Stimulated activated CD8-positive, alpha-beta memory T cell treated with anti-CD3 and anti-CD28 coated beads, Interleukin-2, amount 100 ng/mL, for 1 hour (primary cell): Measurements from ENCODE around the gene DVL1.
"Not testable (repeated sequence)": the region's sequence is repeated elsewhere in the genome, so short reads cannot be mapped to it uniquely, and the experiment has no call there.

Source experiments
- DNase-seq, 2 donors: peaks; one replicate each; pipeline ENCODE4 v3.0.0-alpha.2; 2020; ENCODE audit warnings: low read depth in 2 of 2

DVL1 gene

GRCh38 chr1:1349256-1350012, at the start of gene DVL1:
TSS of gene DVL1 (minus strand) at chr1:1349418. CDS start at chr1:1349065, 353 bp downstream.
- peak; percentile 23 to 53 for DNase-seq

GRCh38 chr1:1398677-1399186, 49.5 kb upstream of the DVL1 start:
- DNase-seq, result no peak

DNA sequence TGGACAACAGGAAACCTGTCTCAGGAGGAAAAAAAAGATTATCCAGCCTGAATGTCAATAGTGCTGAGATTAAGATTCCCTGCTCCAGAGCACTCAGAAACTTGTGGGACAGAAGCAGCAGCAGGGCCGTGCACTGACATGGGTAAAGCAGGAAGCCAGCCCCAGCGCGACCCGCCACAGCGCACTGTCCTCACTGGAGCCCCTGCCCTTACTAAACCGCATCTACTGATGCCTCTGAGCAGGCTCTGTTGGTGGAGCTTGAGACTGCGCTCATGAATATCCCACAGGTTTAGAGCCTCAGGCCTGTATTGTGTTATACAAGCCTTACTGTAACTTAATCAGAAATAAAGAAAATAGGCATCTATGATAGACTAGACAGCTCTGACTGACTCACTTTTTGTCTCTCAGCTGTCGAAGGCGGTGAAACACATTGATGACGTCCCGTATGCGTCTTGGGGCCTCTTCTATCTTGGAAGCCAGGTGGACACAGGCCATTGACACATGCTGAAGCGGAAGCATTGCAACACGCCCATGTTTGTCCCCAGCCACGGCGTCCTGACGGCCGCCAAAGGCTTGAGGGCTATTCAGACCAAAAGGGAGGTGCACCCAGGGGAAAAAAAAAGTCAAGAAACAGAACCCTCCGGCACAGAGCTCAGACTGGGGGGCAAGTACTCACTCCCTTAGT, 48.8 kb upstream of the DVL1 start:
- DNase-seq, result no peak

DNA sequence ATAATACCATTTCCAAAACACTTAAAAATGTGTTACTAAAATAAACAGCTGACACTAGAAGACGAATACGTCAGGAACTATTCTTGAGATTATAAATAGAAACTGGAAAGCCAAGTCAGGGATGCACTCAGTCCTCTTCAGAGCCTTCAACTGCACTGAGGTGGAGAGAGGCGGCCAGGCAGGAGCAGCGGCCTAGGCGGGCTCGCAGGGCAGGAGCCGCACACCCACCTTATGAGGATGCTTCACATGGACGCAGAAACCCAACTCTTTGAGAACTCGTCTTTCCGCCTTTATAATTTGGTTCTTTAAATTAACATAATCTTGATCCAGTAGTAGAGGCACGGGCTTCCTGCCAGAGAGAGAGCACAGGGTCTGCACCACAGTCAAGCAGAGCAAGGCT, 45.9 kb upstream of the DVL1 start:
- no peak for DNase-seq

DNA sequence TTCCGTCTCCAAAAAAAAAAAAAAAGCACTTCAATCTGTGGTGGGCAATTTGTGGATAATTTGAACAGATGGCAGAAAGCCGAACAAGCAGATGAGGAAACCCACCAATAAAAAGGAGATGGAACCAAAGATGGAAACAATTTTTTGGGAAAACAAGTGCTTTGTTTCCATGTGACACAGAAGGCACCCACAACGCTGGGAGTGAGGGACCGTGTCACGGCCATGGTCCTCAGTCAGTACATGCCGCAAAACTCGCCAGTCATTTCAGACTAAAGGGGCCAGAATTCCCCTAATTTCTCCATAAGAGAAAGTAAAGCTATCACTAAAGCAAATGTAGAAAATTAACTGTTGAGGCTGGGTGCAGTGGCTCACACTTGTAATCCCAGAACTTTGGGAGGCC, 44.9 kb upstream of the DVL1 start:
- no peak for DNase-seq

DNA sequence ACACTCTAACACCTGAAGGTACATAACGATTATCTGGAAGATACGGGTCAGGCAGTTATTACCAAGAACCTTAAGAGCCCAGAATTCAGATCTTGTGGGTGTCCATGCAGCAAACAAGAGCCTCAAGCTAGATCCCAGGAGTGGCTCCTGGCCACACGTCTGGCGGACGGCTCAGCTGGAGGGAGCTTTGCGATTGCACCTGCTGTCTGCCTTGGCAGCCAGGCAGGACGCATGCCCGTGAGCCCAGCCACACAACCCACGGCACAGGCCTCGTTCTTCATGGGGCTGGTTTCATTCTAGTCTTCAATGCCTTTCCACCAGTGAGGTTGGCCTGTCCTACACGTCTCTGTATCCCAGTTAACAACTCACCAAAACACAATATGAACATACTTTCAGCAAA, 44.2 kb upstream of the DVL1 start:
- DNase-seq, result no peak

DNA sequence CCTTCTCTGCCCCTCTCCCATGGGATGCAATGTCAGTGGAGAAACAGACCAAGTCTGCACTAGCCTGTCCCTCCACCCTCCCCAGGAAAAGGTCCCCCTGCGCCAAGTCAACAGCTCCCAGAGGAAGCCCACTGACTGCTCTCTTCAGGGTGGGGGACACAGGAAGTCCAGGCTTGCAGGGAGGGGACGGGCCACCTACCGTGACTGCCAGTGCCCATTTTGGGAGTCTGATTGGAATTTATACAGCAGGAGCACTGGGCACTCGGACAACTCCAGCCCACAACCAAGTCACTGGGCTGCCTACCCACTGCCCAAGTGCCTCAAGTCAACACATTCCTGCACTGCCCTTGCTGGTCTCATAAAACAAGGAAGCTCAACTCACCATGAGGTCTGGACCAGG, 43.8 kb upstream of the DVL1 start:
- DNase-seq, result no peak

- no peak for DNase-seq
These were observed 42.0 kb upstream of the DVL1 start for GRCh38 chr1:1391225-1391624.

GRCh38 chr1:1390675-1391074, 41.5 kb upstream of the DVL1 start:
- no peak for DNase-seq

- DNase-seq, result no peak
These were observed 38.9 kb upstream of the DVL1 start for GRCh38 chr1:1388078-1388472.

- DNase-seq, result no peak
These were observed 38.2 kb upstream of the DVL1 start for GRCh38 chr1:1387098-1388077.

DNA sequence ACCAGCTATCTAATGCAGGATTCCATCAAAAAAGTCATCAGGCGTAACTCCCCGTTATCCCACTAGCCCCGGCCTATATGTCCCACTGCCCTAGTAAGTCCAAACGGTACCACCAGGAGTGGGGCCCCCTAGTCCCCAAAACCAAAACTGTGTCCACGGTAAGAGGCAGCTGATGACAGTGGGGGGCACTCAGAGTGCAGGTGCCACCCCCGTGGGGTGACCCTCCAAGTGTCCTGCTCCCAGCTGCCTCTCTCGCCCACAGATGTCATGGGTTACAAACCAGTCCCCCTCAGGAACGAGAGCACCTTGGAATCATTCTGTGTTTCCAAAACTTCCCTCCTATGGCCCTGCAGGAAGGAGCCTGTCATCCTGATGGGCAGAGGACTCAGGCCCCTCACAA, 36.7 kb upstream of the DVL1 start:
- no peak for DNase-seq

- not testable (repeated sequence) for DNase-seq
These were observed 36.1 kb upstream of the DVL1 start for GRCh38 chr1:1385339-1385738.

DNA sequence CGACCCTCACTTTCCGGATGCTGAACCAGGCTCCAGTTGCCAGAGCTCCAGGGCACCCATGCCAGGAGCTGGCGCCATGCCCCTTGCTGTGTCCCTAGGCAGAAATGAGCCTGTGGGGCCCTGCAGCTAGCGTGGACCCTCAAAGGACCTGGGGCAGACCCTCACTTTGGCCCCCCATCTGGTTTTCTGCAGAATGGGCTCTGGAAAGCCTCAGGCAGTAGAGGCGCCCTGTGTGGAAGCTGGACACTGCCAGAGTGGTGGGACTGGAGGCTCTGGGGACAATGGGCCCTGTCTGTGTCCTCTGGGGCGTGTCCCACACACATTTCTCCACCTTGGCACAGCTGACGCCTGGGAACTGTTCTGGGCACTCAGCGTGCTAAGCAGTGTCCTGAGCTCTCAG, 32.1 kb upstream of the DVL1 start:
- no peak for DNase-seq

GRCh38 chr1:1380860-1381259, 31.6 kb upstream of the DVL1 start:
- no peak for DNase-seq

- no peak for DNase-seq
These were observed 28.5 kb upstream of the DVL1 start for GRCh38 chr1:1377540-1378205.

DNA sequence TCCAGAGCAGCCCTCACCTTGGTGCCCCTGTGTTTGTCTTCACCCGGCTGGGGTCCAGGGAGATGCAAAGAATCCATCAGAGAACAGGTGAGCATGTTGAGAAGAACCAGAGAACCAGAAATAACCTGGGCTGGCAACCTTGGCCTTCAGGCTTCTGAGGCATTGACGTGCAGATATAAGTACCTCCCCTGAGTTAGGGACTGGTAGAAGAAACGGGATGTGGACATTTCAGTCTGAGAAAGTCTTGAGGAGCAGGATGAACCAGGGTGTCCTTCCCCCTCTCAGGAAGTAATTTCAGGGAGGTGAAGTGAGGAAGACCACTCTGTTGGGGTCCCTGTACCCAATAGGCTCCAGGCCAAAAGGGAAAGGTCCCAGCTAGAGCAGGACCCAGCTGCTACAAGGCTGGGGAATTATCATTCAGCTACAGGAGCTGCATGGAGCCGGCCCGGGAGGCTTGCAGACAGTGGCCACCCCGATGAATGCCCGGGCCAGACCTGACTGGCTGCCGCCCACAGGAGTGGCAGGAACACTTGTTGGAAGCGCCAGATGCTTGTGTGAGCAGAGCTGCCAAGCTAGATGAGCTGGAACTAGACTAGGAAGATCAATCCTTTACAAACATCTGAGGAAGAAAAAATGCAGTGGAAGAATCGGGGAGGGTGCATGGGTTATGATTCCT, 27.5 kb upstream of the DVL1 start:
- no peak for DNase-seq

DNA sequence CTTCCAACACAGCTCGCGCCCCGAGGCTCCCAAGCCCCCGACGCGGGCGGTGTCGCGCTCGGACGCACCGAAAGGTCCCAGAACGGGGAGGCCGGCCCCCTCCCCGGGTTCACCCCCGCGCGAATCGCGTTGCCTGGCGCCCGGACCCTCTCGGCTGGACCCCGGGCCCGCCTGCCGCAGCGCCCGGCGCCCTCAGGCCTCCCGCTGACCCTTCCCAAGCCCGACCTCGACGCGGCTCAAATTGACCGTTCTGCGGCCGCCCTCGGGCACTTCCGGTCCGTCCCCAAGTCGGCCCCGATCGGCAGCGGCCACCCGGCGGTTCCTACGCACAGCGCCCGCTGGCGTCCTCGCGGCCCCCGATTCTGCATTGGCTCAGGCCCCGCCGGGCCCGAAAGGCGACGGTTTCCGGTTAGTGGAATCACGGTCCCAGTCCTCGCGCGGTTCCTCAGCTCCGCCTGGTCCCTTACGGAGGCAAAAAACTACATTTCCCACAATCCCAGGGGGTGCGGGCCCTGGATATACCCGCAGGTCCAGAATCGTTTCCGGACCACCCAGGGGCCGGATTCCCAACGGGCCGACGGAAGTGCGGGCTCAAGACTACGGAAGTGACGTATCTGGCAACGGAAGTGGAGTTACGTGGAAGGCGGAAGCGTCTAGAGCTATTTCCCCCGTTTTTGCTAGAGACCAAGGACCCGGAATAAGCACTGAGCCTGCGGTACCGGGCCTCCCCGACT, 25.9 kb upstream of the DVL1 start, which contains the start of gene AURKAIP1:
Gene AURKAIP1 (minus strand): TSS at position 279 of the 734 bp plus-strand sequence. CDS start 451 bp downstream, outside the sequence.
- DNase-seq, result peak; percentile 89 to 90

- no peak for DNase-seq
These were observed 25.3 kb upstream of the DVL1 start for GRCh38 chr1:1374589-1374928.
